ENCODE measurements around the gene TRIM2.

TRIM2 gene

GRCh38 chr4:153366486-153366885 lies 162.2 kb downstream of the TRIM2 start:
- no peak overlapping the region for H3K4ac ChIP-seq (ENCODE audit: low read depth, low read length)
- no peak overlapping the region for H3K56ac ChIP-seq (ENCODE audit: low read length)
- WGBS (ENCODE audit: extremely low coverage, insufficient coverage, low lambda C conversion rate) = no CpG with 5 or more reads among the region's 1 CpG

GRCh38 chr4:153367092-153367491 lies 162.8 kb downstream of the TRIM2 start:
- H3K36me3 ChIP-seq (ENCODE audit: control insufficient read depth, insufficient read depth, low read length) = peaks cover 1% of the 10 kb centered on the region

More at GRCh38 chr4:153366486-153366885, 162.2 kb downstream of the TRIM2 start:
- Histone ChIP-seq H2BK5ac (ENCODE audit: low read length) (no peak overlapping the region), H3K9ac (ENCODE audit: low read length) (no peak overlapping the region), H2AK5ac (ENCODE audit: low read length) (no peak overlapping the region), H3K27me3 (ENCODE audit: insufficient read depth, low read length, poor library complexity) (no peaks in the 10 kb centered on the region), H3K79me2 (ENCODE audit: control insufficient read depth, insufficient read depth, low read length) (no peaks in the 10 kb centered on the region), H2BK15ac (replicated peaks; ENCODE audit: low read depth) (no peak overlapping the region), H3K79me1 (ENCODE audit: low read length) (no peaks in the 10 kb centered on the region), H3K23ac (ENCODE audit: low read length) (no peak overlapping the region), H4K5ac (ENCODE audit: low read length) (no peak overlapping the region), H4K8ac (ENCODE audit: low read depth, low read length) (no peak overlapping the region), H3K4me1 (ENCODE audit: control insufficient read depth, low read depth, low read length) (no peaks in the 10 kb centered on the region), H3K27ac (ENCODE audit: low read depth, low read length) (no peak overlapping the region), H3K18ac (ENCODE audit: low read length) (no peak overlapping the region), H3K36me3 (ENCODE audit: control insufficient read depth, insufficient read depth, low read length) (peaks cover 1% of the 10 kb centered on the region), H2BK120ac (ENCODE audit: low read depth, low read length) (no peak overlapping the region), H3K4me3 (ENCODE audit: low read length) (no peak overlapping the region), H3K4me2 (ENCODE audit: low read length) (no peak overlapping the region)
- DNase-seq = no peak

GRCh38 chr4:153369021-153369420 lies 164.8 kb downstream of the TRIM2 start:
- no peaks in the 10 kb centered on the region for H3K36me3 ChIP-seq (ENCODE audit: control insufficient read depth, insufficient read depth, low read length)
- no peak for DNase-seq
- no peaks in the 10 kb centered on the region for H3K27me3 ChIP-seq (ENCODE audit: insufficient read depth, low read length, poor library complexity)
- no peak overlapping the region for H3K18ac ChIP-seq (ENCODE audit: low read length)
- H3K79me2 ChIP-seq (ENCODE audit: control insufficient read depth, insufficient read depth, low read length) = no peaks in the 10 kb centered on the region
- H3K56ac ChIP-seq (ENCODE audit: low read length) = no peak overlapping the region
- H3K9ac ChIP-seq (ENCODE audit: low read length) = no peak overlapping the region
- no CpG with 5 or more reads among the region's 1 CpG for WGBS (ENCODE audit: extremely low coverage, insufficient coverage, low lambda C conversion rate)
- no peak overlapping the region for H4K8ac ChIP-seq (ENCODE audit: low read depth, low read length)
- H3K4me2 ChIP-seq (ENCODE audit: low read length) = no peak overlapping the region
- H2BK15ac ChIP-seq (replicated peaks; ENCODE audit: low read depth) = no peak overlapping the region
- no peaks in the 10 kb centered on the region for H3K4me1 ChIP-seq (ENCODE audit: control insufficient read depth, low read depth, low read length)
- H4K5ac ChIP-seq (ENCODE audit: low read length) = no peak overlapping the region
- H3K27ac ChIP-seq (ENCODE audit: low read depth, low read length) = no peak overlapping the region
- H2BK120ac ChIP-seq (ENCODE audit: low read depth, low read length) = no peak overlapping the region
- no peak overlapping the region for H3K23ac ChIP-seq (ENCODE audit: low read length)
- no peak overlapping the region for H3K4me3 ChIP-seq (ENCODE audit: low read length)
- no peak overlapping the region for H3K4ac ChIP-seq (ENCODE audit: low read depth, low read length)
- H2AK5ac ChIP-seq (ENCODE audit: low read length) = no peak overlapping the region
- H3K79me1 ChIP-seq (ENCODE audit: low read length) = no peaks in the 10 kb centered on the region
- H2BK5ac ChIP-seq (ENCODE audit: low read length) = no peak overlapping the region

More at GRCh38 chr4:153367092-153367491, 162.8 kb downstream of the TRIM2 start:
- Histone ChIP-seq H3K23ac (ENCODE audit: low read length) (no peak overlapping the region), H4K8ac (ENCODE audit: low read depth, low read length) (no peak overlapping the region), H3K4ac (ENCODE audit: low read depth, low read length) (no peak overlapping the region), H3K27me3 (ENCODE audit: insufficient read depth, low read length, poor library complexity) (no peaks in the 10 kb centered on the region), H3K4me1 (ENCODE audit: control insufficient read depth, low read depth, low read length) (no peaks in the 10 kb centered on the region), H3K4me2 (ENCODE audit: low read length) (no peak overlapping the region), H2AK5ac (ENCODE audit: low read length) (no peak overlapping the region), H3K27ac (ENCODE audit: low read depth, low read length) (no peak overlapping the region), H2BK5ac (ENCODE audit: low read length) (no peak overlapping the region), H3K18ac (ENCODE audit: low read length) (no peak overlapping the region), H2BK15ac (replicated peaks; ENCODE audit: low read depth) (no peak overlapping the region), H3K79me2 (ENCODE audit: control insufficient read depth, insufficient read depth, low read length) (no peaks in the 10 kb centered on the region), H2BK120ac (ENCODE audit: low read depth, low read length) (no peak overlapping the region), H3K79me1 (ENCODE audit: low read length) (no peaks in the 10 kb centered on the region), H3K9ac (ENCODE audit: low read length) (no peak overlapping the region), H3K56ac (ENCODE audit: low read length) (no peak overlapping the region), H4K5ac (ENCODE audit: low read length) (no peak overlapping the region), H3K4me3 (ENCODE audit: low read length) (no peak overlapping the region)
- no CpG with 5 or more reads among the region's 1 CpG for WGBS (ENCODE audit: extremely low coverage, insufficient coverage, low lambda C conversion rate)
- DNase-seq = no peak

GRCh38 chr4:153371701-153372234 lies 167.5 kb downstream of the TRIM2 start:
- H3K36me3 ChIP-seq (ENCODE audit: control insufficient read depth, insufficient read depth, low read length) = peaks cover 2% of the 10 kb centered on the region
- DNase-seq = no peak
- H3K4ac ChIP-seq (ENCODE audit: low read depth, low read length) = no peak overlapping the region
- no peak overlapping the region for H3K9ac ChIP-seq (ENCODE audit: low read length)
- no peaks in the 10 kb centered on the region for H3K79me2 ChIP-seq (ENCODE audit: control insufficient read depth, insufficient read depth, low read length)
- H4K8ac ChIP-seq (ENCODE audit: low read depth, low read length) = no peak overlapping the region
- no peak overlapping the region for H3K18ac ChIP-seq (ENCODE audit: low read length)
- H2BK120ac ChIP-seq (ENCODE audit: low read depth, low read length) = no peak overlapping the region
- no peak overlapping the region for H2BK15ac ChIP-seq (replicated peaks; ENCODE audit: low read depth)
- H3K4me3 ChIP-seq (ENCODE audit: low read length) = no peak overlapping the region
- no peak overlapping the region for H2BK5ac ChIP-seq (ENCODE audit: low read length)
- WGBS (ENCODE audit: extremely low coverage, insufficient coverage, low lambda C conversion rate) = no CpG with 5 or more reads among the region's 6 CpGs
- no peak overlapping the region for H4K5ac ChIP-seq (ENCODE audit: low read length)
- no peak overlapping the region for H3K23ac ChIP-seq (ENCODE audit: low read length)
- no peak overlapping the region for H2AK5ac ChIP-seq (ENCODE audit: low read length)
- no peak overlapping the region for H3K56ac ChIP-seq (ENCODE audit: low read length)
- H3K27ac ChIP-seq (ENCODE audit: low read depth, low read length) = no peak overlapping the region
- H3K79me1 ChIP-seq (ENCODE audit: low read length) = no peaks in the 10 kb centered on the region
- no peaks in the 10 kb centered on the region for H3K4me1 ChIP-seq (ENCODE audit: control insufficient read depth, low read depth, low read length)
- H3K27me3 ChIP-seq (ENCODE audit: insufficient read depth, low read length, poor library complexity) = no peaks in the 10 kb centered on the region
- H3K4me2 ChIP-seq (ENCODE audit: low read length) = no peak overlapping the region

GRCh38 chr4:153372967-153373562 lies 168.8 kb downstream of the TRIM2 start:
- Histone ChIP-seq H3K56ac (ENCODE audit: low read length) (no peak overlapping the region), H4K8ac (ENCODE audit: low read depth, low read length) (no peak overlapping the region), H2BK120ac (ENCODE audit: low read depth, low read length) (no peak overlapping the region), H3K79me2 (ENCODE audit: control insufficient read depth, insufficient read depth, low read length) (no peaks in the 10 kb centered on the region), H3K79me1 (ENCODE audit: low read length) (no peaks in the 10 kb centered on the region), H3K4me2 (ENCODE audit: low read length) (no peak overlapping the region), H3K23ac (ENCODE audit: low read length) (no peak overlapping the region), H3K36me3 (ENCODE audit: control insufficient read depth, insufficient read depth, low read length) (peaks cover 2% of the 10 kb centered on the region), H4K5ac (ENCODE audit: low read length) (no peak overlapping the region), H2BK5ac (ENCODE audit: low read length) (no peak overlapping the region), H2BK15ac (replicated peaks; ENCODE audit: low read depth) (no peak overlapping the region), H3K27me3 (ENCODE audit: insufficient read depth, low read length, poor library complexity) (no peaks in the 10 kb centered on the region), H3K4me1 (ENCODE audit: control insufficient read depth, low read depth, low read length) (no peaks in the 10 kb centered on the region), H3K27ac (ENCODE audit: low read depth, low read length) (no peak overlapping the region), H3K9ac (ENCODE audit: low read length) (no peak overlapping the region), H3K18ac (ENCODE audit: low read length) (no peak overlapping the region), H2AK5ac (ENCODE audit: low read length) (no peak overlapping the region), H3K4me3 (ENCODE audit: low read length) (no peak overlapping the region), H3K4ac (ENCODE audit: low read depth, low read length) (no peak overlapping the region)
- DNase-seq = no peak
- WGBS (ENCODE audit: extremely low coverage, insufficient coverage, low lambda C conversion rate) = no CpG with 5 or more reads among the region's 1 CpG

- WGBS (ENCODE audit: extremely low coverage, insufficient coverage, low lambda C conversion rate) = no CpG with 5 or more reads among the region's 2 CpGs
- Histone ChIP-seq H2BK5ac (ENCODE audit: low read length) (no peak overlapping the region), H3K79me2 (ENCODE audit: control insufficient read depth, insufficient read depth, low read length) (no peaks in the 10 kb centered on the region), H3K79me1 (ENCODE audit: low read length) (no peaks in the 10 kb centered on the region), H3K4me2 (ENCODE audit: low read length) (no peak overlapping the region), H3K4ac (ENCODE audit: low read depth, low read length) (no peak overlapping the region), H3K27ac (ENCODE audit: low read depth, low read length) (no peak overlapping the region), H4K5ac (ENCODE audit: low read length) (no peak overlapping the region), H3K36me3 (ENCODE audit: control insufficient read depth, insufficient read depth, low read length) (peaks cover 2% of the 10 kb centered on the region), H3K18ac (ENCODE audit: low read length) (no peak overlapping the region), H2BK120ac (ENCODE audit: low read depth, low read length) (no peak overlapping the region), H3K27me3 (ENCODE audit: insufficient read depth, low read length, poor library complexity) (no peaks in the 10 kb centered on the region), H3K23ac (ENCODE audit: low read length) (no peak overlapping the region), H3K4me3 (ENCODE audit: low read length) (no peak overlapping the region), H4K8ac (ENCODE audit: low read depth, low read length) (no peak overlapping the region), H2BK15ac (replicated peaks; ENCODE audit: low read depth) (no peak overlapping the region), H3K9ac (ENCODE audit: low read length) (no peak overlapping the region), H2AK5ac (ENCODE audit: low read length) (no peak overlapping the region), H3K4me1 (ENCODE audit: control insufficient read depth, low read depth, low read length) (no peaks in the 10 kb centered on the region), H3K56ac (ENCODE audit: low read length) (no peak overlapping the region)
- DNase-seq = no peak
Observed at GRCh38 chr4:153374442-153374841, 170.2 kb downstream of the TRIM2 start.

Measured in mesendoderm (in vitro differentiated cells).